HCT116 (cell line): ENCODE measurements around the gene CALN1. TPM values are rescaled to one million over a fixed set of nuclear protein-coding genes. Genes with fewer than 3 reads are reported as not detected.

Experiments
- ATAC-seq: fragments of 200-7000 bp; cut with Tn5 transposase; 2 replicates; pipeline ENCODE4 v1.9.1; 2020; ENCODE audit warnings: mild to moderate bottlenecking, moderate library complexity
- BruUV-seq: library from RNA; stranded (reverse); fragments of 400-500 nt; replicated peaks from 2 replicates; lab custom pipeline; 2021; lab: Mats Ljungman, UMichigan
- CTCF ChIA-PET: fragments of 300-600 bp; sonication (Branson Sonifier 250); formaldehyde crosslinking; loops from one replicate; lab custom pipeline; 2021; ENCODE audit warnings: antibody characterized with exemption; lab: Charles Lee
- POLR2A ChIA-PET: fragments of 300-600, 350-600 bp; sonication (Branson Sonifier 250); formaldehyde crosslinking; loops from one replicate; lab custom pipeline; 2021; ENCODE audit warnings: antibody characterized with exemption; lab: Charles Lee
- RAD21 ChIA-PET, 2 experiments: fragments of 300-600 bp; sonication (Branson Sonifier 250); formaldehyde crosslinking; loops; one replicate each; lab custom pipeline; 2023; ENCODE audit warnings: low total read pairs in 2 of 2; ENCODE audit not compliant: uncharacterized antibody in 2 of 2, unreplicated experiment in 2 of 2, low non-redundant PET in 1 of 2; lab: Charles Lee
- DNase-seq: peaks from one replicate; pipeline ENCODE4 v3.0.0-alpha.2; 2010; ENCODE audit warnings: low read depth, low spot score
- H2AFZ ChIP-seq: fragments of 200-600 bp; shearing (Covaris generic), sonication (generic); 2 replicates; pipeline ENCODE4 v1.6.1; 2017; ENCODE audit warnings: low read depth, mixed run types, mixed read lengths, antibody characterized with exemption, low read length; ENCODE audit not compliant: poor library complexity, severe bottlenecking
- H3K27ac ChIP-seq: 2 replicates; pipeline ENCODE4 v1.5.1; 2012; ENCODE audit warnings: low read depth, low read length
- H3K27me3 ChIP-seq: fragments of 200-600 bp; sonication (generic); 2 replicates; pipeline ENCODE4 v1.6.1; 2016; ENCODE audit warnings: mixed run types, low read length, mixed read lengths; ENCODE audit not compliant: insufficient read depth
- H3K36me3 ChIP-seq, 2 experiments: fragments of 200-500 bp in 1 of 2; fragments of 200-600 bp in 1 of 2; sonication (Bioruptor generic) in 1 of 2; sonication (generic) in 1 of 2; 2 replicates each; pipeline versions ENCODE4 v1.5.1 to v1.6.1; 2014 to 2016; ENCODE audit warnings: low read length in 2 of 2, inconsistent platforms in 1 of 2, mixed read lengths in 1 of 2, mixed run types in 1 of 2; ENCODE audit not compliant: insufficient read depth in 2 of 2, control insufficient read depth in 1 of 2
- H3K4me1 ChIP-seq, 2 experiments: fragments of 200-600 bp in 1 of 2; sonication (generic) in 1 of 2; 2 replicates each; pipeline versions ENCODE4 v1.5.1 to v1.6.1; 2012 to 2017; ENCODE audit warnings: low read length in 2 of 2, inconsistent platforms in 1 of 2, mild to moderate bottlenecking in 1 of 2, mixed read lengths in 1 of 2, mixed run types in 1 of 2, moderate library complexity in 1 of 2; ENCODE audit not compliant: insufficient read depth in 2 of 2, control insufficient read depth in 1 of 2
- H3K4me2 ChIP-seq: fragments of 200-600 bp; sonication (generic); 2 replicates; pipeline ENCODE4 v1.6.1; 2017; ENCODE audit warnings: mixed run types, low read length, mixed read lengths
- H3K4me3 ChIP-seq, 2 experiments: fragments of 200-600 bp in 1 of 2; sonication (generic) in 1 of 2; replicated peaks in 1 of 2; 2 replicates each; pipeline ENCODE4 v1.5.1; 2011 to 2016; ENCODE audit warnings: low read length in 2 of 2, control low read depth in 1 of 2, low read depth in 1 of 2, mild to moderate bottlenecking in 1 of 2, mixed read lengths in 1 of 2, mixed run types in 1 of 2
- H3K79me2 ChIP-seq: fragments of 200-600 bp; sonication (generic); 2 replicates; pipeline ENCODE4 v1.6.1; 2017; ENCODE audit warnings: mild to moderate bottlenecking, mixed run types, low read length, moderate library complexity, mixed read lengths; ENCODE audit not compliant: insufficient read depth
- H3K9ac ChIP-seq: fragments of 200-600 bp; sonication (generic); 2 replicates; pipeline ENCODE4 v1.6.1; 2016; ENCODE audit warnings: low read length, mixed read lengths
- H3K9me2 ChIP-seq: fragments of 200-600 bp; sonication (generic), shearing (Covaris generic); 2 replicates; pipeline ENCODE4 v1.6.1; 2017; ENCODE audit warnings: mixed run types, mild to moderate bottlenecking, moderate library complexity; ENCODE audit not compliant: insufficient read depth
- H3K9me3 ChIP-seq, 2 experiments: fragments of 200-500 bp in 1 of 2; fragments of 200-600 bp in 1 of 2; sonication (Bioruptor generic) in 1 of 2; sonication (generic) in 1 of 2; 2 replicates each; pipeline ENCODE4 v1.6.1; 2014 to 2017; ENCODE audit warnings: low read length in 2 of 2, mixed read lengths in 2 of 2, inconsistent platforms in 1 of 2, low read depth in 1 of 2, mild to moderate bottlenecking in 1 of 2, mixed run types in 1 of 2, moderate library complexity in 1 of 2; ENCODE audit not compliant: control insufficient read depth in 1 of 2, insufficient read depth in 1 of 2
- H4K20me1 ChIP-seq: fragments of 200-600 bp; sonication (generic), shearing (Covaris generic); 2 replicates; pipeline ENCODE4 v1.6.1; 2017; ENCODE audit warnings: mixed run types, mild to moderate bottlenecking, moderate library complexity; ENCODE audit not compliant: insufficient read depth
- ATF3 ChIP-seq: IDR thresholded peaks from 2 replicates; pipeline ENCODE4 v1.6.1; 2012
- CEBPB ChIP-seq: IDR thresholded peaks from 2 replicates; pipeline ENCODE4 v1.6.1; 2012; ENCODE audit warnings: low read depth
- CTCF ChIP-seq, 3 experiments: fragments of 200-600 bp in 1 of 3; sonication (generic) in 1 of 3; IDR thresholded peaks in 2 of 3; conservative IDR thresholded peaks in 1 of 3; 2 replicates each; pipeline ENCODE4 v1.5.1; 2012 to 2017; ENCODE audit warnings: low read depth in 2 of 3, low read length in 2 of 3, antibody characterized with exemption in 1 of 3, borderline replicate concordance in 1 of 3, control low read depth in 1 of 3, mild to moderate bottlenecking in 1 of 3, mixed read lengths in 1 of 3, mixed run types in 1 of 3, moderate library complexity in 1 of 3; ENCODE audit not compliant: insufficient read depth in 1 of 3
- ELF1 ChIP-seq: IDR thresholded peaks from 2 replicates; pipeline ENCODE4 v1.6.1; 2012; ENCODE audit warnings: low read depth, borderline replicate concordance
- MAX ChIP-seq: IDR thresholded peaks from 2 replicates; pipeline ENCODE4 v1.6.1; 2012
- POLR2AphosphoS5 ChIP-seq: IDR thresholded peaks from 2 replicates; pipeline ENCODE4 v1.6.1; 2011; ENCODE audit warnings: mild to moderate bottlenecking, low read depth, low read length, moderate library complexity
- TCF7L2 ChIP-seq: IDR thresholded peaks from 2 replicates; pipeline ENCODE4 v1.7.0; 2011; ENCODE audit warnings: borderline replicate concordance, inconsistent platforms; ENCODE audit not compliant: insufficient read depth, insufficient read length; ENCODE audit errors: extremely low read depth
- intact Hi-C: fragments of 100-400 bp; cut with micrococcal nuclease; formaldehyde crosslinking; loops from 2 replicates; pipeline ENCODE4 v1.10.0; 2022
- total RNA-seq: library from RNA; stranded (reverse); gene quantifications from one replicate; pipeline ENCODE4 v1.2.1, GENCODE V29; 2021; ENCODE audit not compliant: unreplicated experiment
- TF ChIP-seq, protein P1 (sequence below): IDR thresholded peaks from 2 replicates; pipeline ENCODE4 v1.6.1; 2011; ENCODE audit warnings: mild to moderate bottlenecking, low read length, moderate library complexity; ENCODE audit not compliant: insufficient replicate concordance; ENCODE audit errors: extremely low read depth

The CALN1 gene
- total RNA-seq, 1 experiment from 2014 or later: 0.17 TPM

GRCh38 chr7:72161534-72161933, 250.6 kb downstream of the CALN1 start:
- TF ChIP-seq, protein P1, sequence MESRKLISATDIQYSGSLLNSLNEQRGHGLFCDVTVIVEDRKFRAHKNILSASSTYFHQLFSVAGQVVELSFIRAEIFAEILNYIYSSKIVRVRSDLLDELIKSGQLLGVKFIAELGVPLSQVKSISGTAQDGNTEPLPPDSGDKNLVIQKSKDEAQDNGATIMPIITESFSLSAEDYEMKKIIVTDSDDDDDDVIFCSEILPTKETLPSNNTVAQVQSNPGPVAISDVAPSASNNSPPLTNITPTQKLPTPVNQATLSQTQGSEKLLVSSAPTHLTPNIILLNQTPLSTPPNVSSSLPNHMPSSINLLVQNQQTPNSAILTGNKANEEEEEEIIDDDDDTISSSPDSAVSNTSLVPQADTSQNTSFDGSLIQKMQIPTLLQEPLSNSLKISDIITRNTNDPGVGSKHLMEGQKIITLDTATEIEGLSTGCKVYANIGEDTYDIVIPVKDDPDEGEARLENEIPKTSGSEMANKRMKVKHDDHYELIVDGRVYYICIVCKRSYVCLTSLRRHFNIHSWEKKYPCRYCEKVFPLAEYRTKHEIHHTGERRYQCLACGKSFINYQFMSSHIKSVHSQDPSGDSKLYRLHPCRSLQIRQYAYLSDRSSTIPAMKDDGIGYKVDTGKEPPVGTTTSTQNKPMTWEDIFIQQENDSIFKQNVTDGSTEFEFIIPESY: no peak
- TF ChIP-seq MAX: no peak
- TF ChIP-seq ELF1: no peak
- peak in 2 of 3 experiments; percentile 23 to 40; a peak in 3 of 6 replicates for TF ChIP-seq CTCF (IDR thresholded peaks at IDR 0.05 in 2 of 3, conservative IDR thresholded peaks at IDR 0.05 in 1 of 3; ENCODE audit: borderline replicate concordance in 1 of 3, insufficient read depth in 1 of 3, low read depth in 2 of 3, low read length in 2 of 3)
- no peak for TF ChIP-seq CEBPB
- TF ChIP-seq POLR2AphosphoS5: no peak
- TF ChIP-seq ATF3: no peak
- no peak for TF ChIP-seq TCF7L2
- POLR2A ChIA-PET: no interaction called here
- H3K36me3 ChIP-seq: no peaks in the 10 kb centered on the region
- H4K20me1 ChIP-seq: no peaks in the 10 kb centered on the region
- no peak overlapping the region for H3K4me2 ChIP-seq
- RAD21 ChIA-PET: no interaction called here
- no peak for DNase-seq
- intact Hi-C loops: no loop called here
- H3K9me3 ChIP-seq: peaks cover 0 to 3% of the 10 kb centered on the region in 2 experiments; a peak in 1 of 4 replicates
- H2AFZ ChIP-seq: no peak overlapping the region
- no peaks in the 10 kb centered on the region for H3K4me1 ChIP-seq
- H3K27me3 ChIP-seq: no peaks in the 10 kb centered on the region
- no peaks in the 10 kb centered on the region for H3K9me2 ChIP-seq
- no peak overlapping the region for H3K4me3 ChIP-seq
- ATAC-seq: no peak
- H3K27ac ChIP-seq: no peak overlapping the region
- no peak overlapping the region for H3K9ac ChIP-seq
- BruUV-seq: no TSS peak
- CTCF ChIA-PET: no interaction called here
- no peaks in the 10 kb centered on the region for H3K79me2 ChIP-seq
